HG02588 (cell line): ENCODE data around the gene PDZRN3.

Experiments
- ATAC-seq: cut with Tn5 transposase; IDR thresholded peaks from one replicate; pipeline ENCODE4 v1.9.1; 2021; ENCODE audit warnings: mild to moderate bottlenecking, moderate library complexity; ENCODE audit not compliant: unreplicated experiment

The PDZRN3 gene

GRCh38 chr3:73624821-73625665 is at the start of gene PDZRN3:
Gene PDZRN3 (minus strand): TSS chr3:73624941.
- ATAC-seq, result no peak

GRCh38 chr3:73674280-73674679 is 49.5 kb upstream of the PDZRN3 start:
- no peak for ATAC-seq

GRCh38 chr3:73669260-73669659 is 44.5 kb upstream of the PDZRN3 start:
- ATAC-seq, result no peak

GRCh38 chr3:73668391-73668790 is 43.6 kb upstream of the PDZRN3 start:
- no peak for ATAC-seq

GRCh38 chr3:73667889-73668288 is 43.1 kb upstream of the PDZRN3 start:
- no peak for ATAC-seq

GRCh38 chr3:73665286-73665685 is 40.5 kb upstream of the PDZRN3 start:
- no peak for ATAC-seq

- ATAC-seq, result no peak
Observed at GRCh38 chr3:73664389-73664788, 39.6 kb upstream of the PDZRN3 start.

GRCh38 chr3:73663495-73663894 is 38.8 kb upstream of the PDZRN3 start:
- ATAC-seq, result no peak

- no peak for ATAC-seq
Observed at GRCh38 chr3:73661265-73661664, 36.5 kb upstream of the PDZRN3 start.

- no peak for ATAC-seq
Observed at GRCh38 chr3:73658227-73658626, 33.5 kb upstream of the PDZRN3 start.

GRCh38 chr3:73657186-73657585 is 32.4 kb upstream of the PDZRN3 start:
- no peak for ATAC-seq

- ATAC-seq, result no peak
Observed at GRCh38 chr3:73656241-73656890, 31.6 kb upstream of the PDZRN3 start.

GRCh38 chr3:73655197-73655596 is 30.5 kb upstream of the PDZRN3 start:
- ATAC-seq, result no peak

GRCh38 chr3:73653877-73654276 is 29.1 kb upstream of the PDZRN3 start:
- no peak for ATAC-seq

- no peak for ATAC-seq
Observed at GRCh38 chr3:73653351-73653750, 28.6 kb upstream of the PDZRN3 start.

GRCh38 chr3:73652896-73653295 is 28.2 kb upstream of the PDZRN3 start:
- ATAC-seq, result no peak

GRCh38 chr3:73637042-73637441 is 12.3 kb upstream of the PDZRN3 start:
- ATAC-seq, result no peak

- no peak for ATAC-seq
Observed at GRCh38 chr3:73635254-73635653, 10.5 kb upstream of the PDZRN3 start.

- no peak for ATAC-seq
Observed at GRCh38 chr3:73633916-73634344, 9.2 kb upstream of the PDZRN3 start.

- ATAC-seq, result no peak
Observed at GRCh38 chr3:73633453-73633852, 8.7 kb upstream of the PDZRN3 start.

GRCh38 chr3:73626106-73626505 is 1.4 kb upstream of the PDZRN3 start:
- no peak for ATAC-seq
